Hepatocyte (in vitro differentiated cells): ENCODE measurements around the gene LSS. TPM values are rescaled to one million over a fixed set of nuclear protein-coding genes. Genes with fewer than 3 reads are reported as not detected.

Experiments used
- DNase-seq: peaks from one replicate; pipeline ENCODE4 v3.0.0-alpha.2; 2016; ENCODE audit warnings: low spot score
- H2AFZ ChIP-seq: fragments of 200-600 bp; sonication (generic); 2 replicates; pipeline ENCODE4 v1.6.0; 2016; ENCODE audit warnings: antibody characterized with exemption, mild to moderate bottlenecking
- H3K27ac ChIP-seq: fragments of 200-600 bp; sonication (generic); 2 replicates; pipeline ENCODE4 v1.5.1; 2016; ENCODE audit warnings: mild to moderate bottlenecking
- H3K27me3 ChIP-seq: fragments of 200-600 bp; sonication (generic); 2 replicates; pipeline ENCODE4 v1.6.1; 2016
- H3K36me3 ChIP-seq: fragments of 200-600 bp; sonication (generic); replicated peaks from 2 replicates; pipeline ENCODE4 v1.5.1; 2016; ENCODE audit warnings: low read depth; ENCODE audit not compliant: insufficient read depth
- H3K4me1 ChIP-seq: fragments of 200-600 bp; sonication (generic); 2 replicates; pipeline ENCODE4 v1.5.1; 2016; ENCODE audit warnings: mild to moderate bottlenecking, moderate library complexity; ENCODE audit not compliant: insufficient read depth
- H3K4me2 ChIP-seq: fragments of 200-600 bp; sonication (generic); 2 replicates; pipeline ENCODE4 v1.6.0; 2016
- H3K4me3 ChIP-seq: fragments of 200-600 bp; sonication (generic); 2 replicates; pipeline ENCODE4 v1.5.1; 2016; ENCODE audit warnings: mild to moderate bottlenecking
- H3K79me2 ChIP-seq: fragments of 200-600 bp; sonication (generic); 2 replicates; pipeline ENCODE4 v1.6.0; 2017; ENCODE audit warnings: mild to moderate bottlenecking
- H3K9me2 ChIP-seq: fragments of 200-600 bp; sonication (generic); replicated peaks from 2 replicates; pipeline ENCODE4 v1.6.0; 2017; ENCODE audit warnings: mild to moderate bottlenecking; ENCODE audit not compliant: insufficient read depth
- H3K9me3 ChIP-seq: fragments of 200-600 bp; sonication (generic); 2 replicates; pipeline ENCODE4 v1.5.1; 2016; ENCODE audit warnings: low read depth, mild to moderate bottlenecking
- H4K20me1 ChIP-seq: fragments of 200-600 bp; sonication (generic); 2 replicates; pipeline ENCODE4 v1.6.0; 2016; ENCODE audit warnings: mild to moderate bottlenecking; ENCODE audit not compliant: insufficient read depth, poor library complexity, severe bottlenecking
- CTCF ChIP-seq: fragments of 200-600 bp; sonication (generic); IDR thresholded peaks from 2 replicates; pipeline ENCODE4 v1.5.1; 2016; ENCODE audit warnings: antibody characterized with exemption, mild to moderate bottlenecking; ENCODE audit not compliant: poor library complexity
- EZH2 ChIP-seq: fragments of 200-600 bp; sonication (generic); IDR thresholded peaks from 2 replicates; pipeline ENCODE4 v1.6.1; 2016; ENCODE audit warnings: antibody characterized with exemption, mild to moderate bottlenecking, borderline replicate concordance
- EZH2phosphoT487 ChIP-seq: fragments of 200-600 bp; sonication (generic); IDR thresholded peaks from one replicate; pipeline ENCODE4 v1.6.1; 2018; ENCODE audit warnings: antibody characterized with exemption, mild to moderate bottlenecking, low read depth, moderate library complexity; ENCODE audit not compliant: unreplicated experiment, severe bottlenecking
- WGBS: methylation state at CpG from one replicate; pipeline ENCODE4 v1.1.6; 2016; ENCODE audit warnings: low lambda C conversion rate; ENCODE audit errors: missing lambda C conversion rate; 5-methylcytosine and 5-hydroxymethylcytosine counted together
- polyA plus RNA-seq: library from polyadenylated mRNA; unstranded; fragments of >200 nt; fragmentation: Nextera tagmentation; extraction: Ambion mirVana; gene quantifications from 2 replicates; pipeline ENCODE4 v1.2.1, GENCODE V29; 2016
- total RNA-seq: library from RNA; depleted of rRNA; stranded (reverse); fragments of >200 nt; gene quantifications from 2 replicates; pipeline ENCODE4 v1.2.3, GENCODE V29; 2014

LSS gene
- total and polyA plus RNA-seq, 2 experiments from 2014 or later: 131 to 146 TPM

GRCh38 chr21:46191257-46191685 is 37.3 kb downstream of the LSS start:
- Histone ChIP-seq H3K79me2 (no peaks in the 10 kb centered on the region), H3K4me3 (no peak overlapping the region), H3K4me2 (no peak overlapping the region), H3K4me1 (peaks cover 16% of the 10 kb centered on the region), H3K36me3 (no peaks in the 10 kb centered on the region), H3K27me3 (no peaks in the 10 kb centered on the region), H3K9me2 (no peaks in the 10 kb centered on the region), H3K27ac (no peak overlapping the region), H4K20me1 (no peaks in the 10 kb centered on the region), H3K9me3 (no peaks in the 10 kb centered on the region), H2AFZ (no peak overlapping the region)
- TF ChIP-seq EZH2 (no peak), EZH2phosphoT487 (no peak), CTCF (no peak)
- WGBS: 97% methylated on average over 4 of the region's 4 CpGs
- peak; percentile 11 for DNase-seq

DNA sequence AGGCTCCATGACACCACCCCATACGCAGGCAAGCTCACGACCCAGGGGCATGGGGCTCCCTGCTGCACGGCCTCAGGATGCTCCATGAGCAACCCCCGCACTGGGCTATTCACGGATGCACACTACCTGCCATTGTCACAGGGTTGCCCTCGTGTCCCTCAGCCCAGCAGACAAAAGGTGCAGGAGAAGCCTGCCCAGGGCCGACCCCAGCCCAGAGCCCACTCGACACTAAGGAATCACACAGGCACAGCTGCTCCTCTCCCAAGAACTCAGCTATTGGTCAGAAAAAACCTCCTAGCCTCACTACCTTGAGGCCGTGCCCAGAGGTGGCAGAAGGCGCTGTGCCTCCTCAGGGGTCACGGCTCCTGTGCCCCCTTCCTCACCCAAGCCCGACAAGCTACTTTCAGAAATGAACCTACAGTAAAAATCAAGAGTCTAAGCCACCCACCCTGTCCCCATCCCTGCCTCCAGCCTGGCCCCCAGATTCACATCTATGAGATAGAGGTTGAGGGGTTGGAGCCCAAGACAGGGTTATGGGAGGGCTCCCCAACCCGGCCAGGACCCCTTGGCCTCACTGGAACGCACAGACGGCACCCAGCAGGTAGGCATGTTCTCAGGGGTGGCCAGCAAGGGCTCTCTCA is 38.0 kb downstream of the LSS start:
- 91% methylated on average over 15 of the region's 15 CpGs for WGBS

GRCh38 chr21:46189959-46190490 is 38.5 kb downstream of the LSS start:
- no peak overlapping the region for H2AFZ ChIP-seq
- no peaks in the 10 kb centered on the region for H3K27me3 ChIP-seq
- H3K9me3 ChIP-seq: no peaks in the 10 kb centered on the region
- no peak overlapping the region for H3K4me3 ChIP-seq
- peak; percentile 2 for DNase-seq
- TF ChIP-seq CTCF: no peak
- no peak for TF ChIP-seq EZH2phosphoT487
- no peak for TF ChIP-seq EZH2
- 94% methylated on average over 14 of the region's 14 CpGs for WGBS
- H3K36me3 ChIP-seq: no peaks in the 10 kb centered on the region
- no peaks in the 10 kb centered on the region for H3K9me2 ChIP-seq
- no peaks in the 10 kb centered on the region for H4K20me1 ChIP-seq
- H3K4me2 ChIP-seq: no peak overlapping the region
- H3K4me1 ChIP-seq: peaks cover 16% of the 10 kb centered on the region
- peak overlapping the region; percentile 90 for H3K27ac ChIP-seq
- H3K79me2 ChIP-seq: no peaks in the 10 kb centered on the region

More for the DNA sequence above, 38.0 kb downstream of the LSS start:
- peak overlapping the region; percentile 23 for H3K27ac ChIP-seq
- no peaks in the 10 kb centered on the region for H3K9me2 ChIP-seq
- H3K27me3 ChIP-seq: no peaks in the 10 kb centered on the region
- H4K20me1 ChIP-seq: no peaks in the 10 kb centered on the region
- H2AFZ ChIP-seq: no peak overlapping the region
- H3K4me2 ChIP-seq: no peak overlapping the region
- peaks cover 16% of the 10 kb centered on the region for H3K4me1 ChIP-seq
- H3K36me3 ChIP-seq: no peaks in the 10 kb centered on the region
- no peak for TF ChIP-seq EZH2
- no peak for TF ChIP-seq CTCF
- no peak for TF ChIP-seq EZH2phosphoT487
- H3K79me2 ChIP-seq: no peaks in the 10 kb centered on the region
- peak; percentile 3 for DNase-seq
- H3K4me3 ChIP-seq: no peak overlapping the region
- H3K9me3 ChIP-seq: no peaks in the 10 kb centered on the region
